ENCODE measurements around the gene TNFRSF19. TPM values are rescaled to one million over a fixed set of nuclear protein-coding genes. Genes with fewer than 3 reads are reported as not detected.

Gene TNFRSF19, protein sequence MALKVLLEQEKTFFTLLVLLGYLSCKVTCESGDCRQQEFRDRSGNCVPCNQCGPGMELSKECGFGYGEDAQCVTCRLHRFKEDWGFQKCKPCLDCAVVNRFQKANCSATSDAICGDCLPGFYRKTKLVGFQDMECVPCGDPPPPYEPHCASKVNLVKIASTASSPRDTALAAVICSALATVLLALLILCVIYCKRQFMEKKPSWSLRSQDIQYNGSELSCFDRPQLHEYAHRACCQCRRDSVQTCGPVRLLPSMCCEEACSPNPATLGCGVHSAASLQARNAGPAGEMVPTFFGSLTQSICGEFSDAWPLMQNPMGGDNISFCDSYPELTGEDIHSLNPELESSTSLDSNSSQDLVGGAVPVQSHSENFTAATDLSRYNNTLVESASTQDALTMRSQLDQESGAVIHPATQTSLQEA
- 0.50 and 0.57 TPM in 2 replicates for total RNA-seq (2021; fragmentation: NEBNext Ultra II Directional; extraction: Animal tissue kit (Norgen Biotek cat#: 25700))
- polyA plus RNA-seq (2011; rRNA removed) = 0.95 and 1.8 TPM in 2 replicates
- 1.5 TPM for polyA plus RNA-seq (2011; cell fraction: cytosol; rRNA removed)
- polyA plus RNA-seq (2011; cell fraction: nucleus; rRNA removed) = 1.4 TPM
- polyA plus RNA-seq (2012, experiment 1 of 2) = 1.1 to 1.4 TPM (median 1.2 TPM) in 4 replicates
- 0.22 TPM for polyA plus RNA-seq (2012, experiment 2 of 2)
- 0.20 TPM for polyA plus RNA-seq (2013, experiment 1 of 2)
- 0.15 TPM for polyA plus RNA-seq (2013, experiment 2 of 2)
- polyA minus RNA-seq (2011; rRNA and poly(A)+ RNA removed) = 2.2 and 3.3 TPM in 2 replicates
- polyA minus RNA-seq (2011; cell fraction: cytosol; rRNA and poly(A)+ RNA removed) = 2.3 TPM
- polyA minus RNA-seq (2011; cell fraction: nucleus; rRNA and poly(A)+ RNA removed) = 1.1 TPM
- long read RNA-seq, experiment 1 = 0 reads
- long read RNA-seq, experiment 2 = 0 reads

DNA sequence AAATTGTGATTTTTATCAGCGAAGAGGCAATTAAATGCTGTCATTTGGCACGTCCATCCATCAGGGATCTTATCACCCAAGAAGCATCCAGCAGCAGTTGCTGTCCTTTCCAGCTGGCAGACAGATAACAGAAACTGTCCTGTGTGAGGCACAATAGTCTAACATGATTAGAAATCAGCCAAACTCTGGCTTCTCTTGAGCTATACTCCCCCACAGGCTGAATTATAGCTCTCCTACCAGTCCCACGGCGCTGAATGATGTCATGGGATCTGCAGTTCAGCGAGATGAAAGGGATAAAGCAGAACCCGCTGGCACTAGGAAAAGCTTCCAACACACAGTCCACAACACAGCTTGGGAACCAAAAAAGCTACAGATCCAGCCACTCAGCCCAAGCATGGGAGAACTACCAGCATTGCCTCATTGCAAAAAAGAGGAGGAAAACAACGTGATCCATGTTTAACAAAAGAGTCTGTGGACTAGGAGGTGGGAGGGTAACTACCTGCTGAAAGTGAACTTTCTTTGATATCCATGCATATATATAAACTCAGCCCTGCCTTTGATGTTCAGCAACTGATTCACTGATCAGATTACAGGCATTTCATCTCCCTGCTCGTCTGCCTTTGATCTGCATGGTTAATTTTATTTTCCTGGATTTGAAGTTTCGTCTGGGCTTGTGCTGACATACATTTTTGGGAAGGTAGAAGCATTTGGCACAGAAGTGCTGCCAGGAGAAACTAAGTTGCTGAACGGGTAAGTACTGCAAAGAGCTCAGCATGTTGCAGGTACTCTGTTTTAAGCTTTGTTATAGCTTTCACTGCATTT lies at the start of gene TNFRSF19:
Gene TNFRSF19 (plus strand): TSS at position 314 of the 822 bp plus-strand sequence. CDS start 19,772 bp downstream, outside the sequence.
- peak within 1 kb of the TSS; percentile 35 to 45; a peak in 3 of 4 replicates for H3K4me2 ChIP-seq (ENCODE audit: insufficient read depth in 1 of 2, low read depth in 2 of 2, low read length in 2 of 2)
- H2BK5ac ChIP-seq (ENCODE audit: low read depth, low read length) = no peak within 1 kb of the TSS
- 54% methylated on average over 10 of the region's 10 CpGs; no CpG with 5 or more reads in 1 of the 2 experiments for WGBS, 2 experiments (ENCODE audit: extremely low coverage in 1 of 2, insufficient coverage in 1 of 2, insufficient read length in 1 of 2, insufficient replicate concordance in 2 of 2, low coverage in 1 of 2, low lambda C conversion rate in 2 of 2, missing lambda C conversion rate in 1 of 2)
- no peaks in the 10 kb centered on the region for H4K20me1 ChIP-seq (replicated peaks in 1 of 2; ENCODE audit: control insufficient read depth in 1 of 2, insufficient read depth in 2 of 2, low read length in 2 of 2)
- H4K5ac ChIP-seq (ENCODE audit: insufficient read length, low read depth, low read length) = no peak within 1 kb of the TSS
- no peaks in the 10 kb centered on the region; a peak in 1 of 7 replicates for H3K27me3 ChIP-seq (replicated peaks in 1 of 4; ENCODE audit: control insufficient read depth in 3 of 4, extremely low read depth in 1 of 4, insufficient read depth in 3 of 4, low read length in 3 of 4)
- no peaks in the 10 kb centered on the region for H3K23me2 ChIP-seq (ENCODE audit: low read depth, low read length)
- H3K56ac ChIP-seq (replicated peaks; ENCODE audit: insufficient read length, low read depth, low read length) = no peak within 1 kb of the TSS
- no peak within 1 kb of the TSS for H3K9ac ChIP-seq (replicated peaks in 1 of 4; ENCODE audit: extremely low read depth in 1 of 4, low read depth in 3 of 4, low read length in 3 of 4)
- no peaks in the 10 kb centered on the region for H3K79me2 ChIP-seq (ENCODE audit: control insufficient read depth in 1 of 2, insufficient read depth in 2 of 2, low read length in 2 of 2)
- FAIRE-seq = peak; percentile 65
- H2BK20ac ChIP-seq (ENCODE audit: low read length) = no peak within 1 kb of the TSS
- CTCF ChIA-PET (ENCODE audit: partially characterized antibody) = interaction anchor here (1.0 to 1.7 kb wide), 5 partner anchors 9 to 104 kb away, joined by 3 to 5 read pairs (median 3); no protein-coding TSS in a partner anchor
- POLR2A ChIA-PET (ENCODE audit: partially characterized antibody) = interaction anchor here (0.7 kb wide), 1 partner anchor 11 kb away, joined by 3 read pairs; no protein-coding TSS in a partner anchor
- no peaks in the 10 kb centered on the region for H3K9me3 ChIP-seq (ENCODE audit: insufficient read depth in 2 of 2, low read depth in 1 of 2, low read length in 1 of 2)
- H3K4ac ChIP-seq (replicated peaks; ENCODE audit: insufficient read length, low read depth, low read length) = no peak within 1 kb of the TSS
- H3K4me3 ChIP-seq (ENCODE audit: extremely low read depth in 1 of 4, insufficient read depth in 2 of 4, low read depth in 3 of 4, low read length in 4 of 4) = no peak within 1 kb of the TSS
- peak within 1 kb of the TSS; percentile 87 for H2AFZ ChIP-seq (ENCODE audit: low read length)
- no peak within 1 kb of the TSS for H3K23ac ChIP-seq (ENCODE audit: insufficient read length)
- DNase-seq (ENCODE audit: low read depth in 1 of 2, low spot score in 2 of 2) = no peak
- H4K91ac ChIP-seq (replicated peaks; ENCODE audit: insufficient read length, low read length) = no peak within 1 kb of the TSS
- H2BK120ac ChIP-seq (replicated peaks; ENCODE audit: low read depth, low read length) = no peak within 1 kb of the TSS
- no peak within 1 kb of the TSS; the same call in 1 of the 2 replicates for H4K8ac ChIP-seq (ENCODE audit: extremely low read depth, insufficient read depth, low read length)
- H3K27ac ChIP-seq (ENCODE audit: low read depth, low read length) = no peak within 1 kb of the TSS
- H2AK5ac ChIP-seq (ENCODE audit: low read depth, low read length) = no peak within 1 kb of the TSS
- no peak within 1 kb of the TSS for H2BK15ac ChIP-seq (ENCODE audit: low read length)
- H3K14ac ChIP-seq (ENCODE audit: insufficient read length) = no peak within 1 kb of the TSS
- H3K36me3 ChIP-seq (ENCODE audit: control insufficient read depth in 2 of 4, insufficient read depth in 4 of 4, low read length in 3 of 4) = no peaks in the 10 kb centered on the region
- no peak within 1 kb of the TSS for H3K18ac ChIP-seq (ENCODE audit: extremely low read depth, low read length)
- H2BK12ac ChIP-seq (ENCODE audit: low read depth, low read length) = 0 out of 2 replicates have a peak within 1 kb of the TSS, but pooled peaks have one; percentile 6
- H3K4me1 ChIP-seq (replicated peaks in 1 of 4; ENCODE audit: control insufficient read depth in 3 of 4, insufficient read depth in 4 of 4, low read length in 3 of 4) = peaks cover 0 to 8% (median 2%) of the 10 kb centered on the region in 4 experiments; a peak in 5 of 7 replicates
- H3K79me1 ChIP-seq (ENCODE audit: low read depth, low read length) = no peaks in the 10 kb centered on the region
- TF ChIP-seq RAD21 (IDR thresholded peaks at IDR 0.05 in 1 of 2, conservative IDR thresholded peaks at IDR 0.05 in 1 of 2; ENCODE audit: low read depth in 2 of 2, low read length in 2 of 2) (no peak), JUN (IDR thresholded peaks at IDR 0.05; ENCODE audit: low read depth, low read length) (no peak), SUZ12 (IDR thresholded peaks at IDR 0.05; ENCODE audit: low read length) (no peak), BRCA1 (IDR thresholded peaks at IDR 0.05; ENCODE audit: low read depth, low read length) (no peak), RBBP5 (IDR thresholded peaks at IDR 0.05; ENCODE audit: borderline replicate concordance, low read depth, low read length) (no peak), KDM4A (IDR thresholded peaks at IDR 0.05; ENCODE audit: low read depth, low read length, severe bottlenecking) (no peak), EP300 (IDR thresholded peaks at IDR 0.05; ENCODE audit: borderline replicate concordance in 1 of 2, low read depth in 2 of 2, low read length in 2 of 2) (no peak)
